EL (cell line): ENCODE results near the gene ITSN1.
"Not testable (repeated sequence)": the region's sequence is repeated elsewhere in the genome, so short reads cannot be mapped to it uniquely, and the experiment has no call there.

Source experiments
- DNase-seq: peaks from one replicate; pipeline ENCODE4 v3.0.0-alpha.2; 2016

ITSN1 gene

DNA sequence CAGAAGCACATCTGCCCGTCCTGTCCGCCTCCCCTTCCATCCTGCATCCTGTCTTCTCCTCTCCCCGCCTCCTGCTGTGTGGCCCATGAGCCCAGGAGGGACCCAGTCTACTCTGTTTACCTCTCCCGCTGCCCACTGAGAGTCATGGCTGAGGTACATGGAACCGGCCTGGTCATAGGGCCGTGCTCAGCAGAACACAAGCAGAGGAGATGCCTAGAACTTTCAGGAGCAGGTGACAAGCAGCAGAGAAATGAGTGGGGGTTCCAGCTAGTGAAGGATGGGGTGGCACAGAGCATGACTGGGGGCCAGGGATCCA is 202.5 kb downstream of the ITSN1 start:
- no peak for DNase-seq

DNA sequence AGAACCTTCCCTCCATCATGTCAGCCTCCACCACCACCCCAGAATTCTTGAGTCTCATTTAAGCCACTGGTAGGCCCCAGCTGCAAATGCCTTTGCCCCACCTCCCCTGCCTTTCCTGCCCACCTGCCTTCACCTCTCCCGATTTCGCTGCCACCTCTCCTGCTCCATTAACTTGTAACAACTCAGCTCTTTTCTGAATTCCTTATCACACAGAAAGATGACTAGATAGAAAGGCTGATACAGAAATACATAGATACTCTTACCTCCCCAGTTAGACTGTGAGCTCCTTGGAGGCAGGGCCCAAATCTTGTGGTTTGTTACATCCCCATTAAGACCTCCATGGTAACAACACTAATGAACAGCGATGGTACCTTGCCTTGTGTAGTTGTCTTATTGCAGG is 203.8 kb downstream of the ITSN1 start:
- DNase-seq = no peak

DNA sequence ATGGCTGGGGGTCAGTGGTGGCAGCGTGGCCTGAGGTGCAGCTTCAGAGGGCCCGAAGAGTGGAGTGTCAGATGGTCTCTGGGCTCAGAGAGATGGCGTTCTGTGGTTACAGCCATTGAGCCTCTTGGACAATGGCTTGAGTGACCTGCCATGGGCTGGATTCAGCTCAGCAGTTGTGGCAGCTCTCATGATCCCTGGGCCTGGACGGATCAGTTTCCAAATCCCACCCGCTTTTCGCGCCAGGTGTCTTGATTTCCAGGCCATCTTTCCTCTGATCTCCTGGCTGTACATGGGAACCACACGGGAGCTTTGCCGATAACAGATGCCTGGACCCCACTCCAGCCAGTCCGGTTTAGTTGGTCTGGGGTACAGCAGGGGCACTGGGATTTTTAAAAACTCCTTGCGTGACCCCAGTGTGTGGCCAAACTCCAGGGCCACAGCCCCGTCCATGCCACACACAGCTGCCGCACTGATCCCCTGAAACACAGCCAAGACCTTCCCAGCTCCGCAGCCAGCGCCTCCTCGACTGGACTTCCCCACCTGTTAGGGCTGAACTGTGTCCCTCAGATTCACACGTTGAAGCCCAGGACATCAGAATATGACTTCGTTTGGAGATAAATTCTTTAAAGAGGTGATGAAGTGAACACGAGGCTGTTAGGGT is 205.4 kb downstream of the ITSN1 start:
- no peak for DNase-seq

DNA sequence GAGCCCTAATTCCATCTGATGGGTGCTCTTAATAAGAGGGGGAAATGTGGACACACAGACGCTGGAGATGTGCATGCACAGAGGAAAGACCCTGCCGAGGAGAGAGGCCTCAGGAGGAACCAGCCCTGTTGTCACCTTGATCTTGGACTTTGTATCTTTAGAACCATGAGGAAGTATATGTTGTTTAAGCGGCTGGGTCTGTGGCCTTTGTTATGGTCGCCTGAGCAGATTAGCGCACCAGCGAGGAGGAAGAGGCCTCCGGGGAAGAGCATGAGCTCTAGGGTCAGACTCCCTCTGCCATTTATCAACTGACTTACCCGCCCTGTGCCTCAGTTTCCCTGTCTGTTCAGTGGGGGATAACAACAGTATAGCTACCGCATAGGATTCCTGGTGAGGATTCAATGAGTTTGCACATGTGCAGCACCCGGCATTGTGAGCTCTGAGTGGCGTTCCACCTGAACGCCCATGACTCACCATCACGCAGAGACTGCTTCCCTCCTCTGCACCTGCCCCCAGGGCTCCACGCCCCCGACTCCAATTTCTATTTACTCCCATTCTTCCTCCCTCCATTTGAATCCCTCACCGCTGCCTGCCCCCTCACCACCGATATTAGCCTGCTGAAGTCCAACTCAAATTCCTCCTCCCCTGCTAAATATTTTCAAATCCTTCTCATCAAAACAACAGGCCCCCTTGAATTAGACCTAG is 206.1 kb downstream of the ITSN1 start:
- DNase-seq = no peak

DNA sequence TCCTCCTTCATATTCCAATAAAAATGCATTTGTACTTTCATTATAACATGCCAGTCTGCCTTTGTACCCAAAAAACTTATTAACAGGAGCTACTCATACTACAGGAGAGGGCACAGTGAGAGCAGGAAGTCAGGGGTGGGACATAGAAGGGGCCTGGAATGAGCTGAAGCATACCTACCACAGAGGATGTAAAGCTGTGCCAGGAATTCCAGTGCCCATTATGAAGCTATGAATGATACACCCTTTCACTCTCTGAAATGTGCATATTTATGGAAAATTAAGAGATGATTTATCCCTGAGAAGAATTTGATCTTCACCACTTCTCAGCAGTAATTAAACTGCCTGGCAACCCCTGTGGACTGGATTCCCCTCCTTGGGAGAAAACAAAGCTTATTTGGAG is 207.5 kb downstream of the ITSN1 start:
- peak; percentile 36 for DNase-seq

DNA sequence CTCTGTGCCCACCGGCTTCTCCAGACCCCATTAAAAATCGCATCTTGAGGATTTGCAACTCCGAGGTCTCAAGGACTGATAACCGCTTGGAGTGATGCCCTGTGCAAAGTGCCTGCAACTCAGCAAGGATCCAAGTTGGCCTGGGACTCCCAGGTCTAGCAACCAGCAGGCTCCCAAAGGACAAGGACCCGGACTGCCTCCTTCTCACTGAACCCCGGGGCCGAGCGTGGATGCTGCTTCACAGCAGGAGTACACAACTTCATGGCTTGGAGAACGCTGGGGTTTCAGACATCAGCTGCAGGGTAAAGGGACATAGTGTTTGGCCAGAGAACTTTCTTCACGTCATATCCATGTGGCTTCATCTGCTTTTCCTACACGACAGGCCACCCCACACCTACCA is 208.1 kb downstream of the ITSN1 start:
- DNase-seq = no peak

DNA sequence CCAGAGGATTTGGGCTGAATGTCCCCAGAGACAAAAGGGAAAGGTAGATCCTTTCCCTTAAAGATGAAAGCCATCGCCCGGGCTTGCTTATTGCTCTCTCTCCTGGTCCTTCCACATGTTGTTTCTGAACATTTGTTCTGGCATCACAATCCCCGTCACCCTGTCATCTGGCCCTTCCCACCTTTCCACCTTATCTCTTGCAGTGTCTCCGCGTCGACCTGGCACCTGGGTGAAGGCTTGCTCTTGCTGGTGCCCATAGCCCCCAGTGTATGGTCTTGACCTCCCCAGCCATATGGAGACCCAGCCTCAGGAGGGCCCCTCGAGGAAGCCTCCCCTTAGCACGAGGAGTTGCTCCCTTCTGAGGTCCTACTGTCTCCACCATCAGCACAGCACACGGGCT is 208.7 kb downstream of the ITSN1 start:
- DNase-seq = no peak

DNA sequence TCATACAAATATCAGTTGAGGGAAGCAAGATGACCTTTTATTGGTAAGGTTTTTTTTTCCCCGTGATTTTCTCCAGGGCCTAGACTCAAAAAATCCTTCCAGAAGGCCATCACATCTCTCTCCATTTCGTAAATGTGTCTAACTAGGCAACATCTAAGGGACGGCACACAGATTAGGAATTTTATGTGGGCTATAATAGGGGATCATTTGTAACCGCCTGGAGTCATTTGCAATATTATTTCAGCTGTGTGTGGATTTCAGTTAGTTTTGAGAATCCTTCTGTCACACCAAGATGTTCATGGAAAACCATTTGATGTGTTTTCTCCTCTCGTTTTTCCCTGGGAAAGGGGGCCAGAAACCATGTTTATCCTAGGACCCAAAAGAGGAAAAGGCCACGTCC is 210.2 kb downstream of the ITSN1 start:
- DNase-seq = no peak

DNA sequence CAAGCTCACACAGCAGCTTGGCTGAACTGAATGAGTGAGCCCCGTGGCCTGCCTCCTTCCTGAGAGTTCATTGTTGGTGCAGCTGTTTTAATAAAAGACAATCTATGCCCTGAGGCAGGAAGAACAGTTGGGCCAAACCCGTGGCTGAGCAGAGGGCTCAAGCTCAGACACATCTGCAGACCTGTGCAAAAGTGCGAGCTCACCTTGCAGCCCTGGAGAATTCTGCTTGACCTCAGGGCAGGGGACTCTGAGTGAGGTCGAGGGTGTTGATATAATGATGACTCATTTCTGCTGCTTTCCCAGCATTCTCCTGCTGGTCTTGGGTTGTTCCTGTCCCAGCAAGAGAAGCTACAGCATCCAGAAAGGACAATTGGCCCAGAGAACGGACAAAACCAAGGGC is 212.3 kb downstream of the ITSN1 start:
- peak; percentile 29 for DNase-seq

DNA sequence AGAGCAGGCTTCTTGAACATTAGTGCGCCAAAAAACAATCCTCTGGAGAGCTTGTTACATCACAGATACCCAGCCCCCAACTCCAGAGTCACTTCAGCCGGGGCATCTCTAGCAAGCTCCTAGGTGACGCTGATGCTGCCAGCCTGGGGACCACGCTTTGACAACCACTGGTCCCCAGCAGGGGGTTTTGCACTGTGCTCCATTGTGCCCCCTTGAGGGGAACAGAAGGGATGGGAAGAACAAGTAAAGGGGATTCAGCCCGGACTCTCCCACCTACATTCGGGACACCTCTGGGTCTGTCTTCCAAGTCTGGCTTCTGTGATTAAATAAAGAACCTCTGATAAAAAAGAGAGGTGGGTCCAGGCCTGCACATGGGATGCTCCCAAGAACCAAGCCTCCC is 212.9 kb downstream of the ITSN1 start:
- no peak for DNase-seq

DNA sequence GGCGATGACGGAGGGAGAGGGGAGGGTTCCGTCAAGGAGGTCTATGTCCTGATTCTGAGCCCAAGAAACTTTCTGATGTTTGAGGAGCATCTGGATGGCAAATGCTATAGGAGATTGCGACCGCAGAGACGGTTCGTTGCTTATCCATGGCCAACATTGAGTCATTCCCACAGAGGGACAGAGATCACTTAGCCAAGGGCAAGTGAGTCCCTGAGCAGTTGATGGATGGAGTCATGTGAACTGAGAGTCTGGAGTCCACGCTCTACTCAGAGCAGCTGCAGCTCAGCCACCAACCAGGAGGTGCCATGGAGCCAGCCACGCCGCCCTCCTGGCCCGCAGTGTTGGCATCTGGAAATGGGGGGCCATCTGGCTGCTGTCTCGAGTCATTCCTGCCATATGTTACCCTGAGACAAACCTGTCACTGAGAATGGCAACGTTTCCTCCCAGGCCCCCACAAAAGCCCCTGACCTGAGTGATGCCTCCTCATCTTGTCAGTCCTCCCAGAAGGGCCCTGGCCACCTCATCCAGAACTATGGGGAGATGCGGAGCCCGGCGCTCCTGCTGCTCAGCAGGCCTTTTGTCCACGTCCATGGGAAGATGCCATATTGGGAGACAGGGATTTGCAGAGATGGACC is 214.7 kb downstream of the ITSN1 start:
- no peak for DNase-seq

DNA sequence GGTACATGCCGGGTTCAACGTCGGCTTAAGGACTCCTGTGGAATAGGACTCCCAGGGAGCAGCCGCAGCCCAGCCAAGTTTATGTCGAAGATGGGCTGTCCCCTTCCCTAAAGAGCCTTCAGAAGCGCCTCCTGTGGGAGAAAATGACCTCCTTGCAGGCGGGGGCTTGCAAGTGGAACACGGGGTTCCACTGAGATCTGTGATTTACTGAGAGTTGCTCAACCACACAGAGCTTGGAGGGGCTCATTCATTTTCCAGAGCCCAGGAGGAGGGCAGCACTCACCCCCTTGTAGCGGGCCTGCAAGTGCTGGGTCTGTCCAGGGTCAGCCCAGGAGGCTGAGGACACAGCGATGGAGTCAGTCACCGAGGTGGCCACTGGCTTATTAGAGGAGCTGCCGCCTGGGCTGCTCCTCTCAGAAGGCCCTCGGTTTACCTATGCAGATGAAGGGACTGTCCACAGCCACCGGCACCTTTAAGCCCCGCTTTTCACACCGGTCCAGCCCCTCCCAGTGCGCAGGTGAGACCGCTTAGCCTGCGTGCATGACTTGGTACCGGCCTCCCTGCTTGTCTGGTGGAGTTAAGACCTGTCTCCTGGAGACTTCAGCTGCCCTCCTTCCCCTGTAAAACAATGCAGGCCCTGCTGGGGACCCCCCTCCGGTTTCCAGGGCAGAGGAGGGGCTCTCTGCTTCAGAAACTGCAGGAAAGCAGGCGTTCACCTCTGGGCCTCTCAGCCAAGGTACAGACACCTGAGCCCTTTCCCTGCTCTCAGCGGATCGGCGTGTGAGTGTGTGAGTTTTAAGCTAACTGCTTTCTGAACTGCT is 215.8 kb downstream of the ITSN1 start:
- DNase-seq = no peak

DNA sequence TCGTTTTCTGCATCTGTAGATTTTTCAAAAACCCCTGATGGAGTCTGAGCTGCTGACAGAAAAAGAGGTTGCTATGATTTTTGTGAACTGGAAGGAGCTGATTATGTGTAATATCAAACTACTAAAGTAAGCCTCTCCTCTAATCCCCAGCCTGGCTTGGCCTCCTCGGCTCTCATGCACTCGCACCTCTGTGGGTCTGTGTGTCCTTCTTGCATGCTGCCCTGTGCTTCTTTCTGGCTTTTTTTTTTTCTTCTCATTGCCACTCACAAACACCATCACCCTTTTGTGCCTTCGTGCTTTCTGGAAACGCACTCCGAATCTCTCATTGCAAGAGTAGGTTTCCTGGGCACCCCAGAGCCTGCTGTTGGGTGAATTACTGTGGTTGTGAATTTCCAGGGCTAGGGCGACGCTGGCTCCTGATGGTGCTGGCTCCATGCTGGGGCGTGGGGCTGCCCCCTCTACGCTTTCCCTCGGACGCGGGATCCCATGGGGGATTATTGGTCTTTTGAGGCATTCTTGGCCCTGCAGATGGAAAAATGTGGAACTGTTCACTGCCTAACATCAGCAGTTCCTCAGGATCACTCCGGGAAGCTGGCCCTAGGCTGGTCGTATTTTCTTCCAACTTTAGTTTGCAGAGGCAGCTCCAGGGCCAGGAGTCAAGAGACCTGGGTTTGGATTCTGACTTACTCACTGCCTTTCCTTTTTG is 216.5 kb downstream of the ITSN1 start:
- DNase-seq = no peak

DNA sequence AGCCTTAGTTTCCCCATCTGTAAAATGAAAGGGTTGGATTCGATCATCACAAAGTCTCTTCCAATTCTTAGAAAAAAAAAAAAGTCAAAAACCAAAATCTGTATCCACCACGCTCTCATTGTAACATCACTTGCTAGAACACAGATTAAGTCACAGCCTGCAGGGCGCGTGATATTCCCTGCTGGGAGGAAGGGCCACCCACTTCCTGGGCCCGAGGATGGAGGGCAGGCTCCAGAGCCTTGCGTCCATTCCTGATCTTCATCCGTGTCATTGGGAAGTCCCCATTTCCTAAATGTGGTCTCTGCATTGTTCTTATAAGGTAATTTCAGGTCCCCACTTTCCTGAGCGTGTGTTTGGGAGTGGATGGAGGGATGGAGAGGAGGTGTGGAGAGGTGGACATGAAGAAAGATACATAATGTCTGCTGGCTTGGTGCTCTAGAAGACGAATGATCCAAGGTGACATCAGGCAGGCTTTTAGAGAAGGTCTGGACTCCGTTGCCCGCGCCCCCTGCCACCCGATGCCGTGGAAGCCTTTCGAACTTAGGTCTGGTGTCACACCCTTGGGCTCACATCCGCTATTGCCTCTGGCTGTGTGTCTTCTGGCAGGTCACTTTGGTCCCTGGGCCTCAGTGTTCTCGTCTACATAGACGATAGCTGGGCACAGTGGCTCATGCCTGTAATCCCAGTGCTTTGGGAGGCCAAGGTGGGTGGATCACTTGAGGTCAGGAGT is 217.2 kb downstream of the ITSN1 start:
- no peak for DNase-seq

DNA sequence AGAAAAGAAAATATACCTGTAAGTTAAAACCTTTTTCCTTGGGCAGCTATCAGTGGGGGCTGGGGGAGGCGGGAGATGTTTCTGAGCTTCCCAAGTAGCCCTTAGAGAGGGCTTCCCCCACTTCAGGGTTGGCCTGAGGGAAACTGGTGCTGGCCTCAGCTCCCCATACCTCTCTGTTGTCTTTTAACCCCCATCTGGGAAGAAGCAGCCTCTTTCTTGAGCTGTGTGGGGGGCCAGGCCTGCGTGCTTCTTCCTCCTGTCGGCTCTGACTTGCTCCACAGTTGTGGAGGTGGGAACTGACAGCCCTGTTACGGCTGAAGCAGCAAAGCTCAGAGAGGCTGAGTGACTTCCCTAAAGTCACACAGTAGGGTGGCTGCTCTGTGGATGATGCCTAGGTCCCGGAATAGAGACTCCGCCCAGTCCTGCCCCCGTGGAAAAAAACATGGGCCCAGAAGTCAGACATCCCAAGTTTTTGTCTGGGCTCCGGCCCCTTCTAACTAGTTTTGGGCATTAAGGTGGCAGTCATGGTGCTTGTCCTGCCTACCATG is 218.1 kb downstream of the ITSN1 start:
- DNase-seq = no peak

DNA sequence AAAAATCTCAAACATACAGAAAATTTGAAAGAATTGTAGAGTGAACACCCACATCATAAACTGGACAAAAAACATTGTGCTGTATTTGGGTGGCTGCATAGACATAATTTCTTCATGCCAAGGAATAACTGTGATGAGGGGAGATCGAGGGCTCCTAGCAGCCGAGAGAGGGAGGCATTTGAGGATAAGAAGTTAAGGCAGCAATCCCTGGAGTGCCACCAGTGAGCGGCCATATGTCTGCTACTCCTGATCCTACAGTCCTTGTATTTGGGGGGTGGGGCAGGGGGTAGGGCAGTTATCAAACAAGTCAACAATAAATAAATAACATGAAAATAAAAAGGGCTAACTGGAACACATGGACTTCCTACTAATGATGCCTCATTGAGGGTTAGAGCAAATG is 218.8 kb downstream of the ITSN1 start:
- DNase-seq = no peak

DNA sequence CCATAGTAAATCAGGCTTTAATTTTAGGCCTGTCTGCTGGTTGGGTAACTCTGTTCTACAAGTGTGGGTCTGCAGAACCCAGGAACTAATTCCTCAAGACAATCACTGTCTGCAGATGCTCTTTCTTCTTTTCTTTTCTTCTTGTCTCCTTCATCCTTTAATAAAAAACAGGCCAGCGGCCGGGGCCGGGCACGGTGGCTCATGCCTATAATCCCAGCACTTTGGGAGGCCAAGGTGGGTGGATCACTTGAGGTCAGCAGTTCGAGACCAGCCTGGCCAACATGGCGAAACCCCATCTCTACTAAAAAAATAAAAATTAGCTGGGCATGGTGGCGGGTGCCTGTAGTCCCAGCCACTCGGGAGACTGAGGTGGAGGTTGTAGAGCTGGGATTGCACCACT is 220.9 kb downstream of the ITSN1 start:
- not testable (repeated sequence) for DNase-seq

DNA sequence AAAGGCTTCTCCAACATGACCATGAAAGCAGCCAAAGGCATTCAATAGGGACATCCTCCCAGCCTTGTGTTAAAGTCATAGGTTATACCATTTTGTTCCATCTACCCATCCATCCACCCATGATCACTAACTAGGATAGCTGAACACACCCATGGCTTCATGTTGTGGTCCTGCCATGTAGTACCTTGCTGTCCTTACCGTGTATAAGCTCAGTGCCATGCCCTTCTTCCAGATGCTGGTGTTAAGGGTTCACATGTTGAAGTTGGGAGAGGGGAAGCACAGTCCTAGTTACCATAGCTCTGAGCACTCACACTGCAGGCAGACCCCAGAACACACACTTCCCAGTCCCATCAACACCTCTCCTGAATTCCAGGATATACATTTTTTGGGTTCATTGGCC is 221.8 kb downstream of the ITSN1 start:
- no peak for DNase-seq

DNA sequence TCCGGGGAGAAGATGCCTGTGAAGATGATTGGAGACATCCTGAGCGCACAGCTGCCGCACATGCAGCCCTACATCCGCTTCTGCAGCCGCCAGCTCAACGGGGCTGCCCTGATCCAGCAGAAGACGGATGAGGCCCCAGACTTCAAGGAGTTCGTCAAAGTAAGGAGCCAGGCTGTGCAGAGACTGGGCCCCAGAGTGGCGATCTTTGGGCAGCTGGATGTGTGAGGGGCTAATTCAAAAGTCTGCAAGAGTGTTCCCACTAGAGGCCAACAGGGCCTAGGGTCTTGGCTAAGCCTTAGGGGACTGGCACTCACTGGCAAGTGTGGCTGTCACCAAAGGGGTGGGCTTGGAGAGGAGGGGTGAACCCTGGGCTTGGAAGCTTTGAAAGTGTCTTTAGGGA is 222.9 kb downstream of the ITSN1 start:
- no peak for DNase-seq

DNA sequence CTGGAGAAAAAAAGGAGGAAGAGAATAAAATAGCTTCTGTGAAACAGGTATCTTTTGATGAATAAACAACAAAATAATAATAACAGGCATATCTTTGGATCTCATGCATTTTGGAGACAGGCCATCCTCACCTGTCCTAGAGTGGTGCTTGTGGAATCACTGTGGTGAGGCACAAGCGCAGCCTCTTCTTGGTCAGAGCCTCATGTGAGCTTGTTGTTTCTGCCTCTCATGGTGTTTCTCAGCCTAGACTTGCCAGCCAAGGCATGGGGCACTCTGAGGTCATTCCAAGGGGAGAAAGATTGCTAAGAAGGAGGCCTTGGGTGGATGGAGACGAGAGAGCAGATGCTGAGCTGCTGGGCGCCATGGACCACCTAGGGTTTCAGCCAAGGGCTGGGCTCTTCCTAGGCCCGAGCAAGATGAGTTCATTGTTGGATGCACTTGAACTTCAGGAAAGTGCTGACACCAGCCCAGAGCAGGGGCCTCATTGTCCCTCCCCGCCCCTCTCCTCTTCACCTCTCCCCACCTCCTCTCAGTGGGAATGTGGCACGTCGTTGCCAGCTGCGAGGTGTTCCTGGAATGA is 223.8 kb downstream of the ITSN1 start:
- DNase-seq = no peak

DNA sequence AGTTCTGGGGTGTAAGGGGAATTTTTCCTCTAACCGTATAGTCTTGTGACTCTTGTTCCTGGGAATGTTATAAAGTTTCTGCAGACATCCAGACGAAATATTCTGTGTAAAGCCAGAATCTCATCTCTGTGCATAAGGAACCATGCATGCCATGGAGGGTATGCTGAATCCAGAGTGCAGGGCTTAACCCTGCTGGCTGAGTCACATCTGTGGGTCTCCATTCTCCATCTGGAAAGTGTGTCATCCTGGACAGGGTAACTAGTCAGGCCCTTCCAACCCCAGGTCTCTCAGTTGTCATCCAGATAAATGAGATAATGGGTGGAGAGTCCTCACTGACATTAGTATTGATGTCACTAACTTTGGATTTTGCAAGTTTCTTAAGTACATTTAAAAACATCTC is 224.5 kb downstream of the ITSN1 start:
- DNase-seq = peak; percentile 74

DNA sequence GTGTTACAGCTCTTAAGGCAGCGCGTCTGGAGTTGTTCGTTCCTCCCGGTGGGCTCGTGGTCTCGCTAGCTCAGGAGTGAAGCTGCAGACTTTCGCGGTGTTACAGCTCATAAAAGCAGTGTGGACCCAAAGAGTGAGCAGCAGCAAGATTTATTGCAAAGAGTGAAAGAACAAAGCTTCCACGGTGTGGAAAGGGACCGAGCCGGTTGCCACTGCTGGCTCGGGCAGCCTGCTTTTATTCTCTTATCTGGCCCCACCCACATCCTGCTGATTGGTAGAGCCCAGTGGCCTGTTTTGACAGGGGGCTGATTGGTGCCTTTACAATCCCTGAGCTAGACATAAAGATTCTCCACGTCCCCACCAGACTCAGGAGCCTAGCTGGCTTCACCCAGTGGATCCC is 225.6 kb downstream of the ITSN1 start:
- DNase-seq = not testable (repeated sequence)
